GM18517 (cell line): ENCODE results near the gene RMI2.

Experiments used
- ATAC-seq: cut with Tn5 transposase; IDR thresholded peaks from one replicate; pipeline ENCODE4 v1.9.1; 2021; ENCODE audit warnings: mild to moderate bottlenecking, moderate library complexity; ENCODE audit not compliant: unreplicated experiment

The RMI2 gene

GRCh38 chr16:11396241-11397048 lies 51.2 kb downstream of the RMI2 start:
- no peak for ATAC-seq

GRCh38 chr16:11398136-11398535 lies 52.9 kb downstream of the RMI2 start:
- no peak for ATAC-seq

GRCh38 chr16:11398851-11399250 lies 53.6 kb downstream of the RMI2 start:
- no peak for ATAC-seq

GRCh38 chr16:11399261-11399831 lies 54.1 kb downstream of the RMI2 start:
- ATAC-seq = no peak

- no peak for ATAC-seq
Observed at GRCh38 chr16:11400076-11400475, 54.8 kb downstream of the RMI2 start.
